Endothelial cell (in vitro differentiated cells): ENCODE measurements around the gene DDX41. TPM values are rescaled to one million over a fixed set of nuclear protein-coding genes. Genes with fewer than 3 reads are reported as not detected.

ENCODE experiments used
- DNase-seq: peaks from one replicate; pipeline ENCODE4 v3.0.0; 2021; ENCODE audit warnings: low spot score
- H3K27ac Mint-ChIP-seq: one replicate; pipeline ENCODE4 v1.8.0; 2021; ENCODE audit warnings: mixed read lengths, inconsistent platforms; ENCODE audit not compliant: unreplicated experiment
- H3K27me3 Mint-ChIP-seq: one replicate; pipeline ENCODE4 v1.8.0; 2021; ENCODE audit warnings: mild to moderate bottlenecking, moderate library complexity, mixed read lengths, inconsistent platforms; ENCODE audit not compliant: unreplicated experiment
- H3K36me3 Mint-ChIP-seq: one replicate; pipeline ENCODE4 v1.8.0; 2021; ENCODE audit warnings: mild to moderate bottlenecking, low read depth, mixed read lengths, inconsistent platforms; ENCODE audit not compliant: unreplicated experiment
- H3K4me1 Mint-ChIP-seq: one replicate; pipeline ENCODE4 v1.8.0; 2021; ENCODE audit warnings: mild to moderate bottlenecking, mixed read lengths, inconsistent platforms; ENCODE audit not compliant: unreplicated experiment
- H3K4me3 Mint-ChIP-seq: one replicate; pipeline ENCODE4 v1.8.0; 2021; ENCODE audit warnings: mild to moderate bottlenecking, mixed read lengths, inconsistent platforms; ENCODE audit not compliant: unreplicated experiment
- H3K9me3 Mint-ChIP-seq: one replicate; pipeline ENCODE4 v1.8.0; 2021; ENCODE audit warnings: mixed read lengths, inconsistent platforms; ENCODE audit not compliant: unreplicated experiment
- total RNA-seq: library from RNA; stranded (reverse); fragmentation: NEBNext Ultra II Directional; extraction: Animal tissue kit (Norgen Biotek cat#: 25700); gene quantifications from one replicate; pipeline ENCODE4 v1.2.1, GENCODE V29; 2021; ENCODE audit not compliant: unreplicated experiment
- TF ChIP-seq, protein P1 (sequence below): fragments of 200-600 bp; sonication (generic); IDR thresholded peaks from one replicate; pipeline ENCODE4 v1.5.0; 2021; ENCODE audit warnings: antibody characterized with exemption; ENCODE audit not compliant: unreplicated experiment

DDX41 gene
- total RNA-seq, 1 donor from 2014 or later = 125 TPM

DNA sequence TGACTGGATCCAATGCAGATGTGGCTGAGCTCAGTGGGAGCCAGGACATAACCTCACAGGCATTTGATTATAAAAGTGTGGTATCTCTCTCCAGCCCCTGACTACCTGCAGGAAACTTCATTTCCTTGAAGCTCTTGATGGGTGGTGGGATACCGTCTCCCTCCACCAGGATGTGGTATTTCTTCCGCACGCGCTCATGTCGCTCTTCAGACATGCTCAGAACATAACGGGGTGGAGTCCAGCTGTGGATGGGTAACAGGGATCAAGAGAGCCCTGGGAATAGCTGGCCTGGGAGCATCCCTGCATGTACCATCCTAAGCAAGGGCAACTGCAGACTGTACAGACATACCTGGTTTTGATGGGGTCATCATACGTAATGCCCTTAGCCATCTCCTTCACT is 1.2 kb downstream of the DDX41 start:
- TF ChIP-seq, protein P1, sequence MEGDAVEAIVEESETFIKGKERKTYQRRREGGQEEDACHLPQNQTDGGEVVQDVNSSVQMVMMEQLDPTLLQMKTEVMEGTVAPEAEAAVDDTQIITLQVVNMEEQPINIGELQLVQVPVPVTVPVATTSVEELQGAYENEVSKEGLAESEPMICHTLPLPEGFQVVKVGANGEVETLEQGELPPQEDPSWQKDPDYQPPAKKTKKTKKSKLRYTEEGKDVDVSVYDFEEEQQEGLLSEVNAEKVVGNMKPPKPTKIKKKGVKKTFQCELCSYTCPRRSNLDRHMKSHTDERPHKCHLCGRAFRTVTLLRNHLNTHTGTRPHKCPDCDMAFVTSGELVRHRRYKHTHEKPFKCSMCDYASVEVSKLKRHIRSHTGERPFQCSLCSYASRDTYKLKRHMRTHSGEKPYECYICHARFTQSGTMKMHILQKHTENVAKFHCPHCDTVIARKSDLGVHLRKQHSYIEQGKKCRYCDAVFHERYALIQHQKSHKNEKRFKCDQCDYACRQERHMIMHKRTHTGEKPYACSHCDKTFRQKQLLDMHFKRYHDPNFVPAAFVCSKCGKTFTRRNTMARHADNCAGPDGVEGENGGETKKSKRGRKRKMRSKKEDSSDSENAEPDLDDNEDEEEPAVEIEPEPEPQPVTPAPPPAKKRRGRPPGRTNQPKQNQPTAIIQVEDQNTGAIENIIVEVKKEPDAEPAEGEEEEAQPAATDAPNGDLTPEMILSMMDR = no peak
- DNase-seq = no peak
- Mint-ChIP-seq H3K9me3 (no peaks in the 10 kb centered on the region), H3K36me3 (peaks cover 48% of the 10 kb centered on the region), H3K4me1 (peaks cover 18% of the 10 kb centered on the region), H3K27me3 (peaks cover 17% of the 10 kb centered on the region), H3K4me3 (peak overlapping the region; percentile 100), H3K27ac (peak overlapping the region; percentile 76)

DNA sequence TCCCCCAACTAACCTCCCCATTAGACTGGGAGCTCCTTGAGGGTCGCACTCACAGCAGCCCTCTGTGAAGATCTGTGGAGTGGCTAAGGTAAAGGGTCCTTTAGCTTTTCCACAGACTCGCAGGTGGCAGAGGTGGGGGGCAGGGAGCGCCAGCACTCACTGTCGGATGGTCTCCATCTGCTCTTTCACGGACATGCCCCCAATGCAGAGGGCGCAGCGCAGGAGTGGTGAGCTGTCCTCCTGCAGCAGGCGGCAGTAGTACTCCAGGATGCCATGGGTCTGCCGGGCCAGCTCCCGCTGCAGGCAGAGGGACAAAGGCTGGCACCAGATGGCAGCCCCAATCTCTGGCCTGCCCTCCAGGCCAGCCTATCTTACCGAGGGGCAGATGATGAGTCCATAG is 2.2 kb downstream of the DDX41 start:
- Mint-ChIP-seq H3K9me3 (no peaks in the 10 kb centered on the region), H3K27me3 (peaks cover 18% of the 10 kb centered on the region), H3K27ac (no peak overlapping the region), H3K4me3 (no peak overlapping the region), H3K36me3 (peaks cover 42% of the 10 kb centered on the region), H3K4me1 (peaks cover 29% of the 10 kb centered on the region)
- TF ChIP-seq, protein P1 = no peak
- no peak for DNase-seq

DNA sequence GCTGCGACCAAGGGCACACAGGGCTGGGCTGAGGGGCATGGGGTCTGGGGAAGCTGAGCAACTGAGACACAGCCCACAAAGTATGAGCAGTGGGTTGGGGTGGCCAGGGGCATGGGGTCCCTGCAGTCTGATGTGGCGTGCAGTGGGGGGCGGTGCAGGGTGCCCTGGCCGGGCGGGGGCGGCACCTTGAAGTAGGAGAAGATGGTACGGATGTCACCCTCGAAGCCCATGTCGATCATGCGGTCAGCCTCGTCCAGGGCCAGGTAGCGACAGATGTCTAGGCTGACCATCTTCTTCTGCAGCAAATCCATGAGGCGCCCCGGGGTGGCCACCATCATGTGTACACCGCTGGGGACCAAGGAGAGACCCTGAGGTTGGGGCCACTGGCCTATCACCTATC is 3.3 kb downstream of the DDX41 start:
- Mint-ChIP-seq H3K27ac (no peak overlapping the region), H3K36me3 (peaks cover 41% of the 10 kb centered on the region), H3K27me3 (peaks cover 18% of the 10 kb centered on the region), H3K9me3 (no peaks in the 10 kb centered on the region), H3K4me3 (no peak overlapping the region), H3K4me1 (peaks cover 37% of the 10 kb centered on the region)
- no peak for DNase-seq
- TF ChIP-seq, protein P1 = no peak

DNA sequence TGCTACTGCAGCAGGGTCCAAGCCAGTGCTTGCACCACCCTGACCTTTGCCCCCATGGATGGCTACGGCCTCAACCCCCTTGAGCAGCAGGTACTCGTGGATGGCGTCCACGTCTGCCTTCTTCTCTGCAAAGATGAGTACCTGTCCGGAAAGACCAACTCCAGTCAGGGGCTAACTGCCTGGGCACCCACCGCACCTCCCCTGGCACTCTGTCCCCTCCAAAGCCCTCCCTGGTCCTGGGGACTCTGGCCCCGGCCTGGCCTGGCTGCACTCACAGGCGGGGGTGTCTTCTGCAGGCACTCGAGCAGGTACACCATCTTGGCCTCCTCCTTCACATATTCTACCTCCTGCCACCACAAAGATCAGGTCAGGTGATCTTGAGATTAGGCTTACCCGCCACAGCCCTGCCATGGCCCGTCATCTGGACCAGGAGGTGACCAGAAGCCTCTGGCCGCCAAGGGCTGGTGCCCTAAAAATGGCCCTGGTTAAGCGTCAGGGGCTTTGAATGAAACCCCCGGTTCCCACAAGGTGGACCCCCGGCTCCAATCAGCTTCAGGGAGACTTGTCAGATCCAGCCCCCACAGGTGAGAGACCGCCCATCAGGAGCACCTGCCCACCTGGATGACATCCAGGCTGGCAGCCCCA is 3.9 kb downstream of the DDX41 start:
- H3K36me3 Mint-ChIP-seq = peaks cover 42% of the 10 kb centered on the region
- no peak for DNase-seq
- H3K27me3 Mint-ChIP-seq = peaks cover 19% of the 10 kb centered on the region
- no peaks in the 10 kb centered on the region for H3K9me3 Mint-ChIP-seq
- TF ChIP-seq, protein P1 = no peak
- H3K27ac Mint-ChIP-seq = no peak overlapping the region
- H3K4me3 Mint-ChIP-seq = no peak overlapping the region
- H3K4me1 Mint-ChIP-seq = peaks cover 38% of the 10 kb centered on the region

DNA sequence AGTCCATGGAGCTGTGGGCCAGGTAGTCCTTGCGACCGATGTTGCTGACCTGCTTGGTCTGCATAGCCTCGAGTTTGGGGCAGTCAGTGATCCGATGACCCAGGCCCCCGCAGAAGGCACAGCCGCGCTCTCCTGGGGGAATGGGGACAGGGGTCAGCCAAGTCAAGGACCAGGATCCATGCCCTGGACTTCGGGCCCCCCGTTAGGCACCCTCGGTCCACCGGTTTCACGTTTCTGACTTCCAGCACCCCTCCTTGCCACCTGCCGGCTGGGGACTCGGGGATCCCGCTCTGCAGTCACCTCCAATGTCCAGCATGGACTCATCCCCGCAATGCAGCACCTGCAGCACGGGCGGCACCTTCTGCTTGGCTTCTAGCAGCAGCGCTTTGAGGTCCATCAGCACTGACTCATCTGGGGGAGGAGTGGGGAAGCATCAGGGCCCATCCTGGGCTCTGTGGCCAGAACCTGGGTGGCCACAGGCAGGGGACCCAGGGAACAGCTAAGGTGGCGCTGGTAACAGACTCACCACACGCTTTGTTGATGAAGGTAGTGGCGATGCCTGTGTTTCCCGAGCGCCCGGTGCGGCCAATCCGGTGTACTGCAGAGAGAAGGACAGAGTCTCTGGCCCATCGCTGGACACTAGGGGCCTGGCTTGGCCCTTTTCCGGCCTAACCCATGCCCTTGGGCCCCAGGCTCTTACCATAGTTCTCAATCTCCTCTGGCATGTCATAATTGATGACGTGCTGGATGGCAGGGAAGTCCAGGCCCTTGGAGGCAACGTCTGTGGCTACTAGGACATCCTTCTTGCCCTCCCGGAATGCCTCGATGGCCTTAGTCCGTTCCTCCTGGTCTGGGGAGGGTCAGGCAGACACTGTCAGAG is 4.7 kb downstream of the DDX41 start:
- TF ChIP-seq, protein P1 = no peak
- no peak overlapping the region for H3K4me3 Mint-ChIP-seq
- H3K27ac Mint-ChIP-seq = no peak overlapping the region
- H3K36me3 Mint-ChIP-seq = peaks cover 50% of the 10 kb centered on the region
- DNase-seq = no peak
- no peaks in the 10 kb centered on the region for H3K9me3 Mint-ChIP-seq
- H3K27me3 Mint-ChIP-seq = peaks cover 24% of the 10 kb centered on the region
- H3K4me1 Mint-ChIP-seq = peaks cover 44% of the 10 kb centered on the region
